Measurements from ENCODE around the gene ARHGAP45. TPM values are rescaled to one million over a fixed set of nuclear protein-coding genes. Genes with fewer than 3 reads are reported as not detected.

The ARHGAP45 gene
- total and polyA plus RNA-seq, 2 of the 8 experiments (the other 6 are each of a cell fraction or from before 2014, with no cell fraction given): 31.4 to 41.8 TPM

- Histone ChIP-seq H3K4me3 (ENCODE audit: extremely low read depth in 1 of 4, insufficient read depth in 2 of 4, low read depth in 3 of 4, low read length in 4 of 4) (no peak overlapping the region), H4K5ac (ENCODE audit: insufficient read length, low read depth, low read length) (no peak overlapping the region), H3K9ac (replicated peaks in 1 of 4; ENCODE audit: extremely low read depth in 1 of 4, low read depth in 3 of 4, low read length in 3 of 4) (no peak overlapping the region), H3K14ac (ENCODE audit: insufficient read length) (no peak overlapping the region), H3K27ac (ENCODE audit: low read depth, low read length) (no peak overlapping the region), H3K4me2 (ENCODE audit: insufficient read depth in 1 of 2, low read depth in 2 of 2, low read length in 2 of 2) (no peak overlapping the region), H3K4ac (replicated peaks; ENCODE audit: insufficient read length, low read depth, low read length) (no peak overlapping the region), H3K79me1 (ENCODE audit: low read depth, low read length) (no peaks in the 10 kb centered on the region), H2BK12ac (ENCODE audit: low read depth, low read length) (no peak overlapping the region), H2AK5ac (ENCODE audit: low read depth, low read length) (no peak overlapping the region), H3K56ac (replicated peaks; ENCODE audit: insufficient read length, low read depth, low read length) (no peak overlapping the region), H3K79me2 (ENCODE audit: control insufficient read depth in 1 of 2, insufficient read depth in 2 of 2, low read length in 2 of 2) (no peaks in the 10 kb centered on the region), H3K36me3 (ENCODE audit: control insufficient read depth in 2 of 4, insufficient read depth in 4 of 4, low read length in 3 of 4) (peaks cover 0 to 11% (median 3%) of the 10 kb centered on the region in 4 experiments; a peak in 4 of 8 replicates), H2BK120ac (replicated peaks; ENCODE audit: low read depth, low read length) (no peak overlapping the region), H4K8ac (ENCODE audit: extremely low read depth, insufficient read depth, low read length) (no peak overlapping the region), H2BK5ac (ENCODE audit: low read depth, low read length) (no peak overlapping the region), H2AFZ (ENCODE audit: low read length) (no peak overlapping the region), H2BK15ac (ENCODE audit: low read length) (no peak overlapping the region), H3K23ac (ENCODE audit: insufficient read length) (no peak overlapping the region), H3K27me3 (replicated peaks in 1 of 4; ENCODE audit: control insufficient read depth in 3 of 4, extremely low read depth in 1 of 4, insufficient read depth in 3 of 4, low read length in 3 of 4) (peaks cover 0 to 26% (median 18%) of the 10 kb centered on the region in 4 experiments; a peak in 5 of 7 replicates), H3K23me2 (ENCODE audit: low read depth, low read length) (peaks cover 11% of the 10 kb centered on the region; the same call in 1 of the 2 replicates), H4K91ac (replicated peaks; ENCODE audit: insufficient read length, low read length) (no peak overlapping the region), H3K18ac (ENCODE audit: extremely low read depth, low read length) (no peak overlapping the region), H2BK20ac (ENCODE audit: low read length) (no peak overlapping the region), H4K20me1 (replicated peaks in 1 of 2; ENCODE audit: control insufficient read depth in 1 of 2, insufficient read depth in 2 of 2, low read length in 2 of 2) (peaks cover 0 to 7% of the 10 kb centered on the region in 2 experiments), H3K9me3 (ENCODE audit: insufficient read depth in 2 of 2, low read depth in 1 of 2, low read length in 1 of 2) (peaks cover 11 to 29% of the 10 kb centered on the region in 2 experiments), H3K4me1 (replicated peaks in 1 of 4; ENCODE audit: control insufficient read depth in 3 of 4, insufficient read depth in 4 of 4, low read length in 3 of 4) (peaks cover 0 to 27% (median 19%) of the 10 kb centered on the region in 4 experiments; a peak in 6 of 7 replicates)
- 94% methylated on average over 27 of the region's 37 CpGs; no CpG with 5 or more reads in 1 of the 2 experiments for WGBS, 2 experiments (ENCODE audit: extremely low coverage in 1 of 2, insufficient coverage in 1 of 2, insufficient read length in 1 of 2, insufficient replicate concordance in 2 of 2, low coverage in 1 of 2, low lambda C conversion rate in 2 of 2, missing lambda C conversion rate in 1 of 2)
- POLR2A ChIA-PET (ENCODE audit: partially characterized antibody): interaction anchor here (0.6 to 6.9 kb wide), 11 partner anchors 10 to 735 kb away, joined by 3 to 97 read pairs (median 4); partner anchors contain the start of genes CNN2 and RNU6-2
- CTCF ChIA-PET (ENCODE audit: partially characterized antibody): interaction anchor here (1.1 to 5.2 kb wide), 3 partner anchors 16 to 36 kb away, joined by 3 to 54 read pairs (median 4); partner anchors contain the start of gene ABCA7
- TF ChIP-seq ATF2 (IDR thresholded peaks at IDR 0.05; ENCODE audit: low read length) (no peak), SP1 (IDR thresholded peaks at IDR 0.05; ENCODE audit: low read depth, low read length) (0 out of 2 replicates have a peak, but pooled peaks have one; percentile 9), CTBP2 (IDR thresholded peaks at IDR 0.05; ENCODE audit: borderline replicate concordance, insufficient read depth, insufficient read length, low read length) (no peak), USF2 (IDR thresholded peaks at IDR 0.05; ENCODE audit: low read length) (no peak)
- FAIRE-seq (no peak), DNase-seq (ENCODE audit: low read depth in 1 of 2, low spot score in 2 of 2) (peak in 1 of 2 experiments; percentile 67)
Observed at GRCh38 chr19:1063030-1063908, 3.7 kb upstream of the ARHGAP45 start.
